Kidney capillary endothelial cell (primary cell): Measurements from ENCODE around the gene ERI2.
"Not testable (repeated sequence)": the region's sequence is repeated elsewhere in the genome, so short reads cannot be mapped to it uniquely, and the experiment has no call there.

ENCODE experiments used
- DNase-seq: peaks from one replicate; pipeline ENCODE4 v3.0.0-alpha.2; 2018; ENCODE audit warnings: low spot score

Gene ERI2

GRCh38 chr16:20764448-20764847, 41.8 kb downstream of the ERI2 start:
- not testable (repeated sequence) for DNase-seq

- DNase-seq, result no peak
These were observed 42.6 kb downstream of the ERI2 start, which contains the start of gene ACSM3 for GRCh38 chr16:20763461-20764232. ACSM3 (plus strand) TSS chr16:20764014; CDS start chr16:20770035, 6,021 bp downstream.

GRCh38 chr16:20762404-20763123, 43.7 kb downstream of the ERI2 start:
- no peak for DNase-seq

- DNase-seq, result no peak
These were observed 45.1 kb downstream of the ERI2 start for GRCh38 chr16:20761175-20761574.

- DNase-seq, result no peak
These were observed 45.9 kb downstream of the ERI2 start for GRCh38 chr16:20760346-20760745.

GRCh38 chr16:20755799-20756198, 50.5 kb downstream of the ERI2 start:
- DNase-seq, result not testable (repeated sequence)

GRCh38 chr16:20755238-20755637, 51.0 kb downstream of the ERI2 start:
- DNase-seq, result no peak

GRCh38 chr16:20753727-20754126, 52.5 kb downstream of the ERI2 start:
- DNase-seq, result no peak

- no peak for DNase-seq
These were observed 55.7 kb downstream of the ERI2 start for GRCh38 chr16:20750558-20750957.

GRCh38 chr16:20749474-20749873, 56.8 kb downstream of the ERI2 start:
- no peak for DNase-seq

GRCh38 chr16:20747030-20747816, 59.0 kb downstream of the ERI2 start:
- no peak for DNase-seq

GRCh38 chr16:20746461-20746860, 59.8 kb downstream of the ERI2 start:
- no peak for DNase-seq
